HG03460 (cell line): Measurements from ENCODE around the gene AFP.
"Not testable (repeated sequence)": the region's sequence is repeated elsewhere in the genome, so short reads cannot be mapped to it uniquely, and the experiment has no call there.

ENCODE experiments used
- ATAC-seq: cut with Tn5 transposase; IDR thresholded peaks from one replicate; pipeline ENCODE4 v1.9.1; 2021; ENCODE audit not compliant: unreplicated experiment

The AFP gene

DNA sequence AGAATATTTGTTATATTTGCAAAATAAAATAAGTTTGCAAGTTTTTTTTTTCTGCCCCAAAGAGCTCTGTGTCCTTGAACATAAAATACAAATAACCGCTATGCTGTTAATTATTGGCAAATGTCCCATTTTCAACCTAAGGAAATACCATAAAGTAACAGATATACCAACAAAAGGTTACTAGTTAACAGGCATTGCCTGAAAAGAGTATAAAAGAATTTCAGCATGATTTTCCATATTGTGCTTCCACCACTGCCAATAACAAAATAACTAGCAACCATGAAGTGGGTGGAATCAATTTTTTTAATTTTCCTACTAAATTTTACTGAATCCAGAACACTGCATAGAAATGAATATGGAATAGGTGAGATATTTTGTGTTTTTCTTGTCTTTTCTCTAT, at the start of gene AFP:
TSS of gene AFP (plus strand) at position 238 of the 400 bp plus-strand sequence. CDS start at position 280, 42 bp downstream.
- no peak for ATAC-seq

DNA sequence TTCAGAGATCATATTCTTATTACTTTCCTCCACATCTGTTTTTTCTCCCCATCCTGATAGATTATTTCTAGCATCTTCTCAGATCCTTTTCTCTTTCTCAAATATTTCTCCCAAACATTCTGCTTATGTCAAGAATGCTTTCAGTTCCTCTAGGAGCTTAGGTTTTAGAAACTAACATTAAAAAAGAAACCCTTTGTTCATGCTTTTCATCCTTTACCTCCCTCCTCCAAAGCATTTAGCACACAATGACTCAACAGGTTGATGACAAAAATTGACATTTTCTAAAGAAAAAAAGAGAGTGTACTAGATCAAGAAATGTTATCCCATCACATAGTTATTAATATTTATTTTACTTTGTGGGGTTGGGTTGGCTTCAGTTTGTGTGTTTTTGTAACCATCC, 48.5 kb upstream of the AFP start:
- no peak for ATAC-seq

DNA sequence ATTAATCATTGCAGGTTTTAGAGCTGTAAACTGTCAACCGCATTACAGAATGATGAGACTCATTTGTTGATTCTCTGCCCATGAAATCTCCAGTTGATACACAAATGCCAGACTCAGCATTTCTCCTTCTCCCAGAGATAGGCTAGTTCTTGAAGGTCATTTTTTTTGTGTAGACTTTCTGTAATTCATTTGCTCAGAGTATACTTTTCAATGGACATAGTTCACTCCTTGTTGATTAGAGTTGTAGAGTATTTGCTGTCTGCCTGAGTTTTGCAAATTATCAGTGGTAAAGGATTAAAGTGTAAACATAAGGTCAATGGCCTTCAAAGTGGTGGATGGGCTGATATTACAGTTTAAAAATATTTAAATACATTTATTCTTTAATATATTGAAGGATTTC, 47.1 kb upstream of the AFP start:
- no peak for ATAC-seq

DNA sequence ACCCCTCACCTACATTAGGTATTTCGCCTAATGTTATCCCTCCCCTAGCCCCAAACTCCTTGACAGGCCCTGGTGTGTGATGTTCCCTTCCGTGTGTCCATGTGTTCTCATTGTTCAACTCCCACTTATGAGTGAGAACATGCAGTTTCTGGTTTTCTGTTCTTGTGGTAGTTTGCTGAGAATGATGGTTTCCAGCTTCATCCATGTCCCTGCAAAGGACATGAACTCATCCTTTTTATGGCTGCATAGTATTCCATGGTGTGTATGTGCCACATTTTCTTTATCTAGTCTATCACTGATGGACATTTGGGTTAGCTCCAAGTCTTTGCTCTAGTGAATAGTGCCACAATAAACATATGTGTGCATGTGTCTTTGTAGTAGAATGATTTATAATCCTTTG, 46.4 kb upstream of the AFP start:
- ATAC-seq, result not testable (repeated sequence)

DNA sequence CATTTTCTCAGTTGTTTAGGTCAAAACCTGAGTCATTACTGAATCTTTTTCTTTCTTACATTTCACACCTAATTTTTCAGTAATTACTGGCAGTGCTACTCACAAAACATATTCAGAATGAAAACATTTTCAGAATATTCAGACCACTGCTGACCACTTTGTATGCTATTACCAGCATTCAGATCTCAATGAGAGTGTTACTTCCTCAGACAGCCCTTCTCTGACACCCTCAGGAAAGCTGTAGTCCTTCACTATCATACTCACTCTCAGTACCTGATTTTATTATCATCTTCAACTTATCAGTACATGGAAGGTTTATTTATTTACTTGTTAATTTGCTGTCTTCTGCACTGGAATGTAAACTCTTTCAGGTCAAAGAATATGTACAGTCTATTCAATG, 44.2 kb upstream of the AFP start:
- ATAC-seq, result no peak

DNA sequence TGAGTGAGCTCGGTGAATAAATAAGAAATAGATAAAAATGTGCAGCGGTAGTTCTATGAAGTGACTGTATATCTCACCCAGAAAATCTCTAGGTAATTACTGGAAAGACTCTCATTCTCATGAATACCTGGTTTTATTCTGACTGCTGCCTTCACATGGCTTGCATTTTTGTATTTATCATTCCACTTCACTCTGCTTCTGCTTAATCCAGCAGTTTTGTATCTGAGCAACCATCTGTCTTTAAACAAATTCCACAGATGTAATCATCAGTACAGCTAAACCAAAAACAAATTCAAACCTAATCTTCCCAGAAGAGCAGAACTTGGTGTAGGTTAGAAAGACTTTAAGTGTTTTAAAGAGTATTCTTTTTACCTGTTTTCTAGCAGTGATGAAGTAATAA, 43.1 kb upstream of the AFP start:
- no peak for ATAC-seq

DNA sequence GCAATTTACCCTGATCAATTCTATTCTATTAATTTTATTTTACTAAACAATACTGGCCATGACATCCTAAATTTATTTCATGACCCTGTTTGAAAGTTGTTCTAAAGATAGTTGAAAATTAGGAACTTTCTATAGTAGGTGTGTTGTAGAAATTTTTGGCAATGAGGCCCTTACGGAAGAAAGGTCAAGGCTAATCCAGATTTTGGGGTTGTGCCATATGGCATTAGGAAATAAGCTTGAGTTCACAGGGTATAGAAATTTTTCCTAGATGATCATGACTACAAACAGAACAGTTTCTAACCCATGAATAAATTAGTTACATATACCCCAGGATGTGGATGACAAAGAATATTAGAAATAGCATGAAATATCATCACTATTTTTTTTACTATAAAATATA, 39.7 kb upstream of the AFP start:
- ATAC-seq, result no peak

DNA sequence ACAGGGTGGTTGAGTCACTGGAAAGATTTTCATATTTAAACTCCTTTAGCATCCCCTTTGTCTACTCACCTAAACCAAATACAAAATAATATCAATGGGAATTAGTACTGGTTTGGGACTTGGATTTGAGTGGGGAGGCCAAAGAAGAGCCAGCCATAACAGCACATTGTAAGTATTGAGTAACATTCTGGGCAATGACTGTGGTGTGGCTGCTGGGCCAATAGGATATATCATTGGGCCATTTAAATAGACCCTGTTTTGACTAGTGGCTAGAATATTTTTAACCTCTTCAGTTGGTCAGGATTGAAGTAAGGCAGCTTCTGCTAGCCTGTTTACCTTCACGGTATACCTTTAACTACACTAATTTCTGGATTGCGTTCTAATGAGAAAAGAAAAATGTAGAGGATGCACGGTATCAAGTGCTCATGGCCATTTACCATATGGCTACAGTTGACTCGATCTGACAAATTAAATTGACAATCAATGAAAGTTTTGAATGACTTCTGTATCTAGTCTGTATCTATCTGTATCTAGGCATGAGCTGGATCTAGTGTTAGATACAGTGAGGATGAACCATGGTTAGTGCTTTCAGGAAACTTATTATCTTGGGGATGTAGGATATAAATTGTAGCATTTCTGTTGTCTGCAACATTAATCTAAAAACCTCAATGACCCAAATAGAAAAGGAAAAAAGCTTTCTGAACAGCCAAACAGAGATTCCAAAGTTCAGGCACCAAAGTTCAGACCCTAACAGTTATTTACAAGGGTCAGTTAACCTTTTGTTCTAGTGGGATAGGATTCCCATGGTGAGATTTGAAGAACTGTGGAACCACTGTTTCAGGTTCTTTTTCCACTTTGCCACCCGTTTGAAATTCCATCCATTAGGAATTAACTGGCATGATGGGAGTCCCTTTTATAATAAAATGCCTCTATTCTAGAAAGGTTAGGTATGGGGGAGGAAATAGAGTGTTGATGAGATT, 38.7 kb upstream of the AFP start:
- no peak for ATAC-seq

DNA sequence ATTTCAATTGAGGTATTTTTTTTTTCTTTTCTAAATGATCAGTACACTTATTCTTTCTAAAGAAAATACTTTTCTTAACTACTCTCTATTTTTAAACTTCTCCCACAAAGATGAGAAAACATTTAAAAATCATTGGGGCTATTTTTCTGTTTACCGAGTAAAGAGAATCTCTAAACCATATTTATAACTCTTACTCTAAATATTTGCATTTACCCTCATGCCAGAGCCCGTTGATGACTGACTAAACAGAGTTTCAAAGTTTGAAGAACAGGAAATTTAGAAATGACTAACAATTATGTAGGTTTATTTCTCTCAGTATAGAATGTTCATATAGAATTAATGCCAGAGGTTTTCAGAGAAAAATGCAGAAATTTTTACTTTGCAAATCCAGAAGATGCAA, 34.6 kb upstream of the AFP start:
- ATAC-seq, result no peak

DNA sequence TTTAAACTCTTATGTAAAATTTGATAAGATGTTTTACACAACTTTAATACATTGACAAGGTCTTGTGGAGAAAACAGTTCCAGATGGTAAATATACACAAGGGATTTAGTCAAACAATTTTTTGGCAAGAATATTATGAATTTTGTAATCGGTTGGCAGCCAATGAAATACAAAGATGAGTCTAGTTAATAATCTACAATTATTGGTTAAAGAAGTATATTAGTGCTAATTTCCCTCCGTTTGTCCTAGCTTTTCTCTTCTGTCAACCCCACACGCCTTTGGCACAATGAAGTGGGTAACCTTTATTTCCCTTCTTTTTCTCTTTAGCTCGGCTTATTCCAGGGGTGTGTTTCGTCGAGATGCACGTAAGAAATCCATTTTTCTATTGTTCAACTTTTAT, 32.0 kb upstream of the AFP start, which contains the start of gene ALB:
TSS of gene ALB (plus strand) at position 246 of the 400 bp plus-strand sequence. CDS start at position 287, 41 bp downstream.
- no peak for ATAC-seq

DNA sequence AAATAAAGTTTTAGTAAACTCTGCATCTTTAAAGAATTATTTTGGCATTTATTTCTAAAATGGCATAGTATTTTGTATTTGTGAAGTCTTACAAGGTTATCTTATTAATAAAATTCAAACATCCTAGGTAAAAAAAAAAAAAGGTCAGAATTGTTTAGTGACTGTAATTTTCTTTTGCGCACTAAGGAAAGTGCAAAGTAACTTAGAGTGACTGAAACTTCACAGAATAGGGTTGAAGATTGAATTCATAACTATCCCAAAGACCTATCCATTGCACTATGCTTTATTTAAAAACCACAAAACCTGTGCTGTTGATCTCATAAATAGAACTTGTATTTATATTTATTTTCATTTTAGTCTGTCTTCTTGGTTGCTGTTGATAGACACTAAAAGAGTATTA, 31.6 kb upstream of the AFP start:
- ATAC-seq, result no peak

DNA sequence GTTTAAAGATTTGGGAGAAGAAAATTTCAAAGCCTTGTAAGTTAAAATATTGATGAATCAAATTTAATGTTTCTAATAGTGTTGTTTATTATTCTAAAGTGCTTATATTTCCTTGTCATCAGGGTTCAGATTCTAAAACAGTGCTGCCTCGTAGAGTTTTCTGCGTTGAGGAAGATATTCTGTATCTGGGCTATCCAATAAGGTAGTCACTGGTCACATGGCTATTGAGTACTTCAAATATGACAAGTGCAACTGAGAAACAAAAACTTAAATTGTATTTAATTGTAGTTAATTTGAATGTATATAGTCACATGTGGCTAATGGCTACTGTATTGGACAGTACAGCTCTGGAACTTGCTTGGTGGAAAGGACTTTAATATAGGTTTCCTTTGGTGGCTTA, 30.9 kb upstream of the AFP start:
- ATAC-seq, result no peak

DNA sequence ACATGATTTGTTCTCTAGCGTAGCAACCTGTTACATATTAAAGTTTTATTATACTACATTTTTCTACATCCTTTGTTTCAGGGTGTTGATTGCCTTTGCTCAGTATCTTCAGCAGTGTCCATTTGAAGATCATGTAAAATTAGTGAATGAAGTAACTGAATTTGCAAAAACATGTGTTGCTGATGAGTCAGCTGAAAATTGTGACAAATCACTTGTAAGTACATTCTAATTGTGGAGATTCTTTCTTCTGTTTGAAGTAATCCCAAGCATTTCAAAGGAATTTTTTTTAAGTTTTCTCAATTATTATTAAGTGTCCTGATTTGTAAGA, 29.5 kb upstream of the AFP start:
- no peak for ATAC-seq

DNA sequence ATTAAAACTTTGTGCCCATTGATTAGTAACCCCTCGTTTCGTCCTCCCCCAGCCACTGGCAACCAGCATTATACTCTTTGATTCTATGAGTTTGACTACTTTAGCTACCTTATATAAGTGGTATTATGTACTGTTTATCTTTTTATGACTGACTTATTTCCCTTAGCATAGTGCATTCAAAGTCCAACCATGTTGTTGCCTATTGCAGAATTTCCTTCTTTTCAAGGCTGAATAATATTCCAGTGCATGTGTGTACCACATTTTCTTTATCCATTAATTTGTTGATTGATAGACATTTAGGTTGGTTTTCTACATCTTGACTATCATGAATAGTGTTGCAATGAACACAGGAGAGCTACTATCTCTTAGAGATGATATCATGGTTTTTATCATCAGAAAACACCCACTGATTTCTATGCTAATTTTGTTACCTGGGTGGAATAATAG, 28.8 kb upstream of the AFP start:
- no peak for ATAC-seq

DNA sequence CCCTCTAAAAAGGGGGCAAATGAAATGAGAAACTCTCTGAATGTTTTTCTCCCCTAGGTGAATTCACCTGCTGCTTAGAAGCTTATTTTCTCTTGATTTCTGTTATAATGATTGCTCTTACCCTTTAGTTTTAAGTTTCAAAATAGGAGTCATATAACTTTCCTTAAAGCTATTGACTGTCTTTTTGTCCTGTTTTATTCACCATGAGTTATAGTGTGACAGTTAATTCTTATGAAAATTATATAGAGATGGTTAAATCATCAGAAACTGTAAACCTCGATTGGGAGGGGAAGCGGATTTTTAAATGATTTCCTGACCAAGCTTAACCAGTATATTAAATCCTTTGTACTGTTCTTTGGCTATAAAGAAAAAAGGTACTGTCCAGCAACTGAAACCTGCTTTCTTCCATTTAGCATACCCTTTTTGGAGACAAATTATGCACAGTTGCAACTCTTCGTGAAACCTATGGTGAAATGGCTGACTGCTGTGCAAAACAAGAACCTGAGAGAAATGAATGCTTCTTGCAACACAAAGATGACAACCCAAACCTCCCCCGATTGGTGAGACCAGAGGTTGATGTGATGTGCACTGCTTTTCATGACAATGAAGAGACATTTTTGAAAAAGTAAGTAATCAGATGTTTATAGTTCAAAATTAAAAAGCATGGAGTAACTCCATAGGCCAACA, 27.7 kb upstream of the AFP start:
- no peak for ATAC-seq

DNA sequence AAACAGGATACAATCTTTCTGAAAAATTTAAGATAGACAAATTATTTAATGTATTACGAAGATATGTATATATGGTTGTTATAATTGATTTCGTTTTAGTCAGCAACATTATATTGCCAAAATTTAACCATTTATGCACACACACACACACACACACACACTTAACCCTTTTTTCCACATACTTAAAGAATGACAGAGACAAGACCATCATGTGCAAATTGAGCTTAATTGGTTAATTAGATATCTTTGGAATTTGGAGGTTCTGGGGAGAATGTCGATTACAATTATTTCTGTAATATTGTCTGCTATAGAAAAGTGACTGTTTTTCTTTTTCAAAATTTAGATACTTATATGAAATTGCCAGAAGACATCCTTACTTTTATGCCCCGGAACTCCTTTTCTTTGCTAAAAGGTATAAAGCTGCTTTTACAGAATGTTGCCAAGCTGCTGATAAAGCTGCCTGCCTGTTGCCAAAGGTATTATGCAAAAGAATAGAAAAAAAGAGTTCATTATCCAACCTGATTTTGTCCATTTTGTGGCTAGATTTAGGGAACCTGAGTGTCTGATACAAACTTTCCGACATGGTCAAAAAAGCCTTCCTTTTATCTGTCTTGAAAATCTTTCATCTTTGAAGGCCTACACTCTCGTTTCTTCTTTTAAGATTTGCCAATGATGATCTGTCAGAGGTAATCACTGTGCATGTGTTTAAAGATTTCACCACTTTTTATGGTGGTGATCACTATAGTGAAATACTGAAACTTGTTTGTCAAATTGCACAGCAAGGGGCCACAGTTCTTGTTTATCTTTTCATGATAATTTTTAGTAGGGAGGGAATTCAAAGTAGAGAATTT, 26.8 kb upstream of the AFP start:
- no peak for ATAC-seq

DNA sequence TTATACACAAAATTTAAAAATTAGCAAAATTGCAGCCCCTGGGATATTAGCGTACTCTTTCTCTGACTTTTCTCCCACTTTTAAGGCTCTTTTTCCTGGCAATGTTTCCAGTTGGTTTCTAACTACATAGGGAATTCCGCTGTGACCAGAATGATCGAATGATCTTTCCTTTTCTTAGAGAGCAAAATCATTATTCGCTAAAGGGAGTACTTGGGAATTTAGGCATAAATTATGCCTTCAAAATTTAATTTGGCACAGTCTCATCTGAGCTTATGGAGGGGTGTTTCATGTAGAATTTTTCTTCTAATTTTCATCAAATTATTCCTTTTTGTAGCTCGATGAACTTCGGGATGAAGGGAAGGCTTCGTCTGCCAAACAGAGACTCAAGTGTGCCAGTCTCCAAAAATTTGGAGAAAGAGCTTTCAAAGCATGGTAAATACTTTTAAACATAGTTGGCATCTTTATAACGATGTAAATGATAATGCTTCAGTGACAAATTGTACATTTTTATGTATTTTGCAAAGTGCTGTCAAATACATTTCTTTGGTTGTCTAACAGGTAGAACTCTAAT, 26.0 kb upstream of the AFP start:
- no peak for ATAC-seq

DNA sequence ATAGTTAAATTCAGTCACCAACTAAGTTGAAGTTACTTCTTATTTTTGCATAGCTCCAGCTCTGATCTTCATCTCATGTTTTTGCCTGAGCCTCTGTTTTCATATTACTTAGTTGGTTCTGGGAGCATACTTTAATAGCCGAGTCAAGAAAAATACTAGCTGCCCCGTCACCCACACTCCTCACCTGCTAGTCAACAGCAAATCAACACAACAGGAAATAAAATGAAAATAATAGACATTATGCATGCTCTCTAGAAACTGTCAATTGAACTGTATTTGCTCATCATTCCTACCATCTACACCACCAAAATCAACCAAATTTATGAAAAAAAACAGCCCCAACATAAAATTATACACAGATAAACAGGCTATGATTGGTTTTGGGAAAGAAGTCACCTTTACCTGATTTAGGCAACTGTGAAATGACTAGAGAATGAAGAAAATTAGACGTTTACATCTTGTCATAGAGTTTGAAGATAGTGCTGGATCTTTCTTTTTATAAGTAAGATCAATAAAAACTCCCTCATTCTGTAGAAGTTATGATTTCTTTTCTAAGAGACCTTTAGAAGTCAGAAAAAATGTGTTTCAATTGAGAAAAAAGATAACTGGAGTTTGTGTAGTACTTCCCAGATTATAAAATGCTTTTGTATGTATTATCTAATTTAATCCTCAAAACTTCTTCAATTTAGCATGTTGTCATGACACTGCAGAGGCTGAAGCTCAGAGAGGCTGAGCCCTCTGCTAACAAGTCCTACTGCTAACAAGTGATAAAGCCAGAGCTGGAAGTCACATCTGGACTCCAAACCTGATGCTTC, 24.9 kb upstream of the AFP start:
- ATAC-seq, result no peak

DNA sequence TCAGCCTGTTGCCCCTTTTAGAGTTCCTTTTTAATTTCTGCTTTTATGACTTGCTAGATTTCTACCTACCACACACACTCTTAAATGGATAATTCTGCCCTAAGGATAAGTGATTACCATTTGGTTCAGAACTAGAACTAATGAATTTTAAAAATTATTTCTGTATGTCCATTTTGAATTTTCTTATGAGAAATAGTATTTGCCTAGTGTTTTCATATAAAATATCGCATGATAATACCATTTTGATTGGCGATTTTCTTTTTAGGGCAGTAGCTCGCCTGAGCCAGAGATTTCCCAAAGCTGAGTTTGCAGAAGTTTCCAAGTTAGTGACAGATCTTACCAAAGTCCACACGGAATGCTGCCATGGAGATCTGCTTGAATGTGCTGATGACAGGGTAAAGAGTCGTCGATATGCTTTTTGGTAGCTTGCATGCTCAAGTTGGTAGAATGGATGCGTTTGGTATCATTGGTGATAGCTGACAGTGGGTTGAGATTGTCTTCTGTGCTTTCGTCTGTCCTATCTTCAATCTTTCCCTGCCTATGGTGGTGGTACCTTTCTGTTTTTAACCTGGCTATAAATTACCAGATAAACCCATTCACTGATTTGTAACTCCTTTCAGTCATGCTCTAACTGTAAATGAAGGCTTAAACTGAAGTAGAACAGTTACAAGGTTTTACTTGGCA, 24.1 kb upstream of the AFP start:
- ATAC-seq, result no peak
